Right atrium auricular region (tissue), 2 donors: ENCODE measurements around the gene WDR91. TPM values are rescaled to one million over a fixed set of nuclear protein-coding genes. Genes with fewer than 3 reads are reported as not detected.

ENCODE experiments used
- DNase-seq: peaks from one replicate; pipeline ENCODE4 v3.0.0-alpha.2; 2019; ENCODE audit warnings: low spot score
- H3K27ac ChIP-seq, 2 donors: fragments of 200-600 bp; sonication (generic); 1 replicate in 1 of 2; 2 replicates in 1 of 2; pipeline ENCODE4 v1.5.1; 2016 to 2019
- H3K27me3 ChIP-seq, 2 donors: fragments of 200-600 bp; sonication (generic); one replicate each; pipeline versions ENCODE4 v1.5.1 to v1.6.0; 2017 to 2019
- H3K36me3 ChIP-seq: fragments of 200-600 bp; sonication (generic); one replicate; pipeline ENCODE4 v1.5.1; 2016
- H3K4me1 ChIP-seq, 2 donors: fragments of 200-600 bp; sonication (generic); one replicate each; pipeline versions ENCODE4 v1.5.1 to v1.6.0; 2017 to 2019
- H3K4me3 ChIP-seq, 2 donors: fragments of 200-600 bp; sonication (generic); 1 replicate in 1 of 2; 2 replicates in 1 of 2; pipeline ENCODE4 v1.5.1; 2017 to 2019; ENCODE audit warnings: mild to moderate bottlenecking in 1 of 2, moderate library complexity in 1 of 2
- H3K9me3 ChIP-seq, 2 donors: fragments of 200-600 bp; sonication (generic); one replicate each; pipeline ENCODE4 v1.5.1; 2019
- CTCF ChIP-seq, 2 donors: fragments of 200-600 bp; sonication (generic); IDR thresholded peaks; one replicate each; pipeline ENCODE4 v1.5.1; 2019; ENCODE audit warnings: antibody characterized with exemption in 2 of 2
- total RNA-seq, 2 donors: library from RNA; depleted of rRNA; stranded (reverse); fragments of >200 nt; gene quantifications; one replicate each; pipeline ENCODE4 v1.1.0, GENCODE V29; 2016

Gene WDR91
- total RNA-seq, 2 donors from 2014 or later: 3.3 to 4.5 TPM

DNA sequence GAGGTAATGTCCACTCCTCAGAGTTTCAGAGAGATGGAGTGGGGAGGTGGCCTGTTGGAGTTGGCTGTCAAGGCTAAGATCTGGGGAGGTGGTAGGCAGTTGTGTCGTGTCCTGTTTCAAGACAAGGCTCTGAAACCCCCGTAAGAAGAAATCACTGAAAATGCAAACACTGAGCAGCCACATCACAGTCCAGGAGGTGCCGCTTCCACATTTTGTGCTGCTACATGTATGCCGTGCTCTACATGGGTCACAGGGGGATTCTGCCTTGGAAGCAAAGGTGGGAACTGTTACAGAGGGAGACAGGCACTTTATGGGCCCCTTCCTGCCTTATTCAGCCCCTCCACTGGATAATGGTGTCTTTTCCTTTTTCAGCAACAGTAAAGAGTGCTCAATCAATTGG is 11.9 kb downstream of the WDR91 start:
- no peaks in the 10 kb centered on the region for H3K27me3 ChIP-seq
- peaks cover 55% of the 10 kb centered on the region for H3K36me3 ChIP-seq
- no peak for TF ChIP-seq CTCF (IDR thresholded peaks at IDR 0.05)

GRCh38 chr7:135197906-135198655 is 13.2 kb downstream of the WDR91 start:
- Histone ChIP-seq H3K9me3 (no peaks in the 10 kb centered on the region), H3K27me3 (no peaks in the 10 kb centered on the region), H3K36me3 (peaks cover 53% of the 10 kb centered on the region), H3K27ac (no peak overlapping the region), H3K4me1 (peaks cover 0 to 4% of the 10 kb centered on the region in 2 donors), H3K4me3 (no peak overlapping the region)
- no peak for TF ChIP-seq CTCF (IDR thresholded peaks at IDR 0.05)
- DNase-seq: peak; percentile 23

More for the DNA sequence above, 11.9 kb downstream of the WDR91 start:
- Histone ChIP-seq H3K27ac (no peak overlapping the region), H3K4me1 (peaks cover 0 to 4% of the 10 kb centered on the region in 2 donors), H3K4me3 (no peak overlapping the region), H3K9me3 (no peaks in the 10 kb centered on the region)
- DNase-seq: no peak

- no peaks in the 10 kb centered on the region for H3K9me3 ChIP-seq
- no peak overlapping the region for H3K27ac ChIP-seq
- no peaks in the 10 kb centered on the region for H3K27me3 ChIP-seq
- peaks cover 56% of the 10 kb centered on the region for H3K36me3 ChIP-seq
- DNase-seq: peak; percentile 13
- no peak overlapping the region for H3K4me3 ChIP-seq
- TF ChIP-seq CTCF (IDR thresholded peaks at IDR 0.05): no peak
- H3K4me1 ChIP-seq: peaks cover 0 to 4% of the 10 kb centered on the region in 2 donors
These were observed 14.0 kb downstream of the WDR91 start for GRCh38 chr7:135197343-135197742.

- no peak for TF ChIP-seq CTCF (IDR thresholded peaks at IDR 0.05)
- H3K4me3 ChIP-seq: no peak overlapping the region
- H3K36me3 ChIP-seq: peaks cover 58% of the 10 kb centered on the region
- peak; percentile 21 for DNase-seq
- H3K27me3 ChIP-seq: no peaks in the 10 kb centered on the region
- H3K27ac ChIP-seq: no peak overlapping the region
- peaks cover 0 to 2% of the 10 kb centered on the region in 2 donors for H3K4me1 ChIP-seq
- no peaks in the 10 kb centered on the region for H3K9me3 ChIP-seq
These were observed 15.2 kb downstream of the WDR91 start for GRCh38 chr7:135195968-135196629.

- H3K4me3 ChIP-seq: no peak overlapping the region
- no peaks in the 10 kb centered on the region for H3K27me3 ChIP-seq
- TF ChIP-seq CTCF (IDR thresholded peaks at IDR 0.05): no peak
- H3K4me1 ChIP-seq: no peaks in the 10 kb centered on the region
- H3K36me3 ChIP-seq: peaks cover 58% of the 10 kb centered on the region
- peak; percentile 28 for DNase-seq
- H3K9me3 ChIP-seq: no peaks in the 10 kb centered on the region
- no peak overlapping the region for H3K27ac ChIP-seq
These were observed 16.2 kb downstream of the WDR91 start for GRCh38 chr7:135195156-135195555.
